Adrenal gland (tissue), 5 donors: Measurements from ENCODE around the gene THBS3.
"Not testable (repeated sequence)": the region's sequence is repeated elsewhere in the genome, so short reads cannot be mapped to it uniquely, and the experiment has no call there.

Experiments used
- POLR2A ChIP-seq, 2 donors: fragments of 450-650 bp; IDR thresholded peaks; one replicate each; pipeline ENCODE4 v1.6.1; 2017; ENCODE audit warnings: antibody characterized with exemption in 2 of 2, mild to moderate bottlenecking in 2 of 2, moderate library complexity in 1 of 2
- TF ChIP-seq, protein P1 (sequence below), 6 experiments: fragments of 450-650 bp in 4 of 6; fragments of 200-600 bp in 2 of 6; sonication (generic) in 1 of 6; IDR thresholded peaks; 1 replicate in 5 of 6; 2 replicates in 1 of 6; pipeline versions ENCODE4 v1.5.1 to v1.8.0; 2016 to 2021; ENCODE audit warnings: antibody characterized with exemption in 6 of 6, mild to moderate bottlenecking in 2 of 6, moderate library complexity in 1 of 6
- donor health status: DM: no; HTN: no; CAD: no.

GRCh38 chr1:155193991-155194240, 13.8 kb downstream of the THBS3 start:
- TF ChIP-seq, protein P1, sequence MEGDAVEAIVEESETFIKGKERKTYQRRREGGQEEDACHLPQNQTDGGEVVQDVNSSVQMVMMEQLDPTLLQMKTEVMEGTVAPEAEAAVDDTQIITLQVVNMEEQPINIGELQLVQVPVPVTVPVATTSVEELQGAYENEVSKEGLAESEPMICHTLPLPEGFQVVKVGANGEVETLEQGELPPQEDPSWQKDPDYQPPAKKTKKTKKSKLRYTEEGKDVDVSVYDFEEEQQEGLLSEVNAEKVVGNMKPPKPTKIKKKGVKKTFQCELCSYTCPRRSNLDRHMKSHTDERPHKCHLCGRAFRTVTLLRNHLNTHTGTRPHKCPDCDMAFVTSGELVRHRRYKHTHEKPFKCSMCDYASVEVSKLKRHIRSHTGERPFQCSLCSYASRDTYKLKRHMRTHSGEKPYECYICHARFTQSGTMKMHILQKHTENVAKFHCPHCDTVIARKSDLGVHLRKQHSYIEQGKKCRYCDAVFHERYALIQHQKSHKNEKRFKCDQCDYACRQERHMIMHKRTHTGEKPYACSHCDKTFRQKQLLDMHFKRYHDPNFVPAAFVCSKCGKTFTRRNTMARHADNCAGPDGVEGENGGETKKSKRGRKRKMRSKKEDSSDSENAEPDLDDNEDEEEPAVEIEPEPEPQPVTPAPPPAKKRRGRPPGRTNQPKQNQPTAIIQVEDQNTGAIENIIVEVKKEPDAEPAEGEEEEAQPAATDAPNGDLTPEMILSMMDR (IDR thresholded peaks at IDR 0.05), result not testable (repeated sequence)
- not testable (repeated sequence) for TF ChIP-seq POLR2A (IDR thresholded peaks at IDR 0.05)
